OCI-LY3 (cell line): Measurements from ENCODE around the gene GOLGA6L4.
"Not testable (repeated sequence)": the region's sequence is repeated elsewhere in the genome, so short reads cannot be mapped to it uniquely, and the experiment has no call there.

ENCODE experiments used
- EZH2phosphoT487 ChIP-seq: fragments of 200-600 bp; shearing (Covaris generic); IDR thresholded peaks from 2 replicates; pipeline ENCODE4 v1.6.1; 2018; ENCODE audit warnings: antibody characterized with exemption, mixed run types, low read depth
- TF ChIP-seq, protein P1 (sequence below): fragments of 200-600, 300-600 bp; sonication (generic); IDR thresholded peaks from 2 replicates; pipeline ENCODE4 v1.5.1; 2014; ENCODE audit warnings: antibody characterized with exemption, low read length, low read depth

DNA sequence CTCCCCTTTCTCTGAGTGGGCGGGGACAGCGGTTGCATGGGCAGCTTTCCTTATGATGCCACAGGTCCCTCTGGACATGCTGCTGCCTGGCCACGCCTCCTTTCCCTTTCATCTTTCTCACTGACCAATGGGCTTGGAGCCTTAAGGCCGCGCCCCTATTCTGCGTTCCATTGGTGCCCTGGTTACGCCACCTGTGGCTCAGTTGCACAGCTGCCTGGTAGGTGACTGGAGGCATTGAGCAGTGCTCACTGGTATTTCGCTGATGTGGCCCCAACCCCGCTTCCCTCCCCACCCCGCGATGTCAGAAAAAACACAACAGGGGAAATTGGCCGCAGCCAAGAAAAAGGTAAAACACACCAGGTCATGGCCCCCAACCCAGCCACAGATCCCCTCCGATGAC lies at the start of gene GOLGA6L4:
- TF ChIP-seq, protein P1, sequence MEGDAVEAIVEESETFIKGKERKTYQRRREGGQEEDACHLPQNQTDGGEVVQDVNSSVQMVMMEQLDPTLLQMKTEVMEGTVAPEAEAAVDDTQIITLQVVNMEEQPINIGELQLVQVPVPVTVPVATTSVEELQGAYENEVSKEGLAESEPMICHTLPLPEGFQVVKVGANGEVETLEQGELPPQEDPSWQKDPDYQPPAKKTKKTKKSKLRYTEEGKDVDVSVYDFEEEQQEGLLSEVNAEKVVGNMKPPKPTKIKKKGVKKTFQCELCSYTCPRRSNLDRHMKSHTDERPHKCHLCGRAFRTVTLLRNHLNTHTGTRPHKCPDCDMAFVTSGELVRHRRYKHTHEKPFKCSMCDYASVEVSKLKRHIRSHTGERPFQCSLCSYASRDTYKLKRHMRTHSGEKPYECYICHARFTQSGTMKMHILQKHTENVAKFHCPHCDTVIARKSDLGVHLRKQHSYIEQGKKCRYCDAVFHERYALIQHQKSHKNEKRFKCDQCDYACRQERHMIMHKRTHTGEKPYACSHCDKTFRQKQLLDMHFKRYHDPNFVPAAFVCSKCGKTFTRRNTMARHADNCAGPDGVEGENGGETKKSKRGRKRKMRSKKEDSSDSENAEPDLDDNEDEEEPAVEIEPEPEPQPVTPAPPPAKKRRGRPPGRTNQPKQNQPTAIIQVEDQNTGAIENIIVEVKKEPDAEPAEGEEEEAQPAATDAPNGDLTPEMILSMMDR = not testable (repeated sequence)
- TF ChIP-seq EZH2phosphoT487 = not testable (repeated sequence)
